Karpas-422 (cell line): Measurements from ENCODE around the gene B4GALNT3. TPM values are rescaled to one million over a fixed set of nuclear protein-coding genes. Genes with fewer than 3 reads are reported as not detected.

Source experiments
- DNase-seq: peaks from one replicate; pipeline ENCODE4 v3.0.0-alpha.2; 2015
- H2AFZ ChIP-seq: fragments of 200-600 bp; sonication (generic); 2 replicates; pipeline ENCODE4 v1.6.1; 2014; ENCODE audit warnings: antibody characterized with exemption, low read length, mixed read lengths
- H3K27ac ChIP-seq: fragments of 200-600 bp; sonication (generic); 2 replicates; pipeline ENCODE4 v1.5.1; 2014; ENCODE audit warnings: mild to moderate bottlenecking, low read length, moderate library complexity
- H3K27me3 ChIP-seq: fragments of 200-600 bp; sonication (generic); 2 replicates; pipeline ENCODE4 v1.6.1; 2014; ENCODE audit warnings: low read length, mixed read lengths
- H3K36me3 ChIP-seq: fragments of 200-600 bp; sonication (generic); 2 replicates; pipeline ENCODE4 v1.6.1; 2014; ENCODE audit warnings: low read length, mixed read lengths; ENCODE audit not compliant: insufficient read depth
- H3K4me1 ChIP-seq: fragments of 200-600 bp; sonication (generic); 2 replicates; pipeline ENCODE4 v1.6.1; 2014; ENCODE audit warnings: mild to moderate bottlenecking, low read length, mixed read lengths
- H3K4me2 ChIP-seq: fragments of 200-600 bp; sonication (generic); 2 replicates; pipeline ENCODE4 v1.6.1; 2014; ENCODE audit warnings: low read length, low read depth, mild to moderate bottlenecking; ENCODE audit not compliant: poor library complexity, severe bottlenecking
- H3K4me3 ChIP-seq: fragments of 200-600 bp; sonication (generic); 2 replicates; pipeline ENCODE4 v1.5.1; 2014; ENCODE audit warnings: mild to moderate bottlenecking, antibody characterized with exemption, low read length, mixed read lengths
- H3K79me2 ChIP-seq: fragments of 200-600 bp; sonication (generic); 2 replicates; pipeline ENCODE4 v1.6.1; 2014; ENCODE audit warnings: mild to moderate bottlenecking, low read length, mixed read lengths
- H3K9ac ChIP-seq: fragments of 200-600 bp; sonication (generic); 2 replicates; pipeline ENCODE4 v1.6.0; 2014; ENCODE audit warnings: low read length
- H3K9me2 ChIP-seq: fragments of 200-600 bp; sonication (generic), shearing (Covaris generic); replicated peaks from 2 replicates; pipeline ENCODE4 v1.6.0; 2014; ENCODE audit warnings: mild to moderate bottlenecking, low read length, moderate library complexity; ENCODE audit not compliant: insufficient read depth
- H3K9me3 ChIP-seq: fragments of 300-700, 200-600 bp; sonication (generic); 2 replicates; pipeline ENCODE4 v1.6.1; 2014; ENCODE audit warnings: low read length, mixed read lengths
- H4K20me1 ChIP-seq: fragments of 200-600 bp; sonication (generic); 2 replicates; pipeline ENCODE4 v1.6.1; 2014; ENCODE audit warnings: mild to moderate bottlenecking, antibody characterized with exemption, low read length, low read depth; ENCODE audit not compliant: insufficient read depth
- total RNA-seq: library from RNA; depleted of rRNA; stranded (reverse); fragments of >200 nt; shearing (Covaris generic); gene quantifications from 2 replicates; pipeline ENCODE4 v1.2.3, GENCODE V29; 2014; ENCODE audit warnings: low replicate concordance

The B4GALNT3 gene
- total RNA-seq, 1 experiment from 2014 or later: 0.30 TPM

DNA sequence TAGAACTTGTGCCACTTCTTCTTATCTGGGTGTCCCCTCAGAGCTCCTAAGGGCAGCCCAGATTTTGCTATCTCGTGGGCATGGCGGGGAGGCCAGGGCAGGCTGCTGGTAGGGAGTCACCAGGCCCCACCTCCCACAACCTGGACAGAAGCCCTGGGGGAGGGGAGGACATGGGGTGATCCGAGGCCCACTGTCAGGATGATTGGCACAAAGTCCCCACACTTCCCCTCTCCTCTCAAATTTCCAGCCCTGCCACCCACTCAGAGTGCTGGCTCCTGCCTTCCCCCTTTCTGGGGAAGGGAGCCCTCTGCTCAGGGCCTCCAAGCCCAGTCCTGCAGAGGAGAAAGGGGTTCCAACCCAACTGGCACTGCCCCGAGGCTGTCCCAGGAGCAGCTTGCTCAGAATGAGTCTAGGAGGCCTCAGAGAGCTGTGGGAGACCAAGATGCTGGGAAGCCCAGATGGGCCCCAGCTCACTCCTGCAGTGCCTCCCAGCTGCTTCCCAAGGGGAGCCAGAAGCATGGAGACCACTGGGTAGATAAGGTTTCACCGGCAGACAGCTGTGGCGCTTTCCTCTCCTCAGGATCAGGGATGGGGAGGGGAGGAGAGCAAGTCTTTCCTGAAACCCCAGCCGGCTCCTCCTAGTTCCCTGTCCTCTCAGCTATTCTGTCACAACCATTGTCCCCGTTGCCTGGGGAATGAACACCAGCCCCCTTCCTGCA, 82.8 kb downstream of the B4GALNT3 start:
- H3K27ac ChIP-seq: no peak overlapping the region
- H3K4me2 ChIP-seq: no peak overlapping the region
- no peaks in the 10 kb centered on the region for H3K36me3 ChIP-seq
- H4K20me1 ChIP-seq: no peaks in the 10 kb centered on the region
- no peak overlapping the region for H3K4me3 ChIP-seq
- H2AFZ ChIP-seq: no peak overlapping the region
- no peaks in the 10 kb centered on the region for H3K79me2 ChIP-seq
- no peak for DNase-seq
- H3K9me2 ChIP-seq: no peaks in the 10 kb centered on the region
- no peaks in the 10 kb centered on the region for H3K9me3 ChIP-seq
- no peak overlapping the region for H3K9ac ChIP-seq
- no peaks in the 10 kb centered on the region for H3K4me1 ChIP-seq
- H3K27me3 ChIP-seq: no peaks in the 10 kb centered on the region

DNA sequence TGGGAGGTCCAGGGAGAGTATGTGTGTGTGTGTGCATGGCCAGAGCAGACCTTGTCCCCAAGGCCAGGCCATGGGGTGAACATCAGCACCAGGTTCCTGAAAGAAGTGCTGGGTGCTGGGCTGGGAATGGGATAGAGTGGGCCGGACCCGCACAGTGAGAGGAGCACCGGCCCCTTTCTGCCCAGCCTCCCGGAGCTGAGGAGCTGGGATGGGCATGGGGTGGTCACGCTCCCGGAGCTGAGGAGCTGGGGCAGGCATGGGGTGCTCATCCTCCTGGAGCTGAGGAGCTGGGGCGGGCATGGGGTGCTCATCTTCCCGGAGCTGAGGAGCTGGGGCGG, 83.3 kb downstream of the B4GALNT3 start:
- DNase-seq: no peak
- Histone ChIP-seq H3K9ac (no peak overlapping the region), H3K9me3 (no peaks in the 10 kb centered on the region), H3K36me3 (no peaks in the 10 kb centered on the region), H3K4me3 (no peak overlapping the region), H3K4me2 (no peak overlapping the region), H3K79me2 (no peaks in the 10 kb centered on the region), H3K27me3 (no peaks in the 10 kb centered on the region), H3K27ac (no peak overlapping the region), H3K9me2 (no peaks in the 10 kb centered on the region), H4K20me1 (no peaks in the 10 kb centered on the region), H2AFZ (no peak overlapping the region), H3K4me1 (no peaks in the 10 kb centered on the region)

DNA sequence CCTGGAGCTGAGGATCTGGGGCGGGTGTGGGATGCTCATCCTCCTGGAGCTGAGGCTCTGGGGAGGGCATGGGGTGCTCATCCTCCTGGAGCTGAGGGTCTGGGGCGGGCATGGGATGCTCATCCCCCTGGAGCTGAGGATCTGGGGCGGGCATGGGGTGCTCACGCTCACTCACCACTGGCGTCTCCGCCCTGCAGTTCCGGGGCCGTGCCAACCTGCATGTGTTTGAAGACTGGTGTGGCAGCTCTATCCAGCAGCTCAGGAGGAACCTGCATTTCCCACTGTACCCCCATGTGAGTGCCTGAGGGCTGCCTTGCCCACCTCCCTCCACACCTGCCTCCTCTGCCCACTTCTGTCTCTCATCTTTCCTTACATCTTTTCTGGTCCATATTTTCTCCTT, 84.4 kb downstream of the B4GALNT3 start:
- Histone ChIP-seq H3K79me2 (no peaks in the 10 kb centered on the region), H3K9me2 (no peaks in the 10 kb centered on the region), H3K4me3 (no peak overlapping the region), H3K27ac (no peak overlapping the region), H3K36me3 (no peaks in the 10 kb centered on the region), H2AFZ (no peak overlapping the region), H4K20me1 (no peaks in the 10 kb centered on the region), H3K27me3 (no peaks in the 10 kb centered on the region), H3K9ac (no peak overlapping the region), H3K9me3 (no peaks in the 10 kb centered on the region), H3K4me2 (no peak overlapping the region), H3K4me1 (no peaks in the 10 kb centered on the region)
- no peak for DNase-seq

DNA sequence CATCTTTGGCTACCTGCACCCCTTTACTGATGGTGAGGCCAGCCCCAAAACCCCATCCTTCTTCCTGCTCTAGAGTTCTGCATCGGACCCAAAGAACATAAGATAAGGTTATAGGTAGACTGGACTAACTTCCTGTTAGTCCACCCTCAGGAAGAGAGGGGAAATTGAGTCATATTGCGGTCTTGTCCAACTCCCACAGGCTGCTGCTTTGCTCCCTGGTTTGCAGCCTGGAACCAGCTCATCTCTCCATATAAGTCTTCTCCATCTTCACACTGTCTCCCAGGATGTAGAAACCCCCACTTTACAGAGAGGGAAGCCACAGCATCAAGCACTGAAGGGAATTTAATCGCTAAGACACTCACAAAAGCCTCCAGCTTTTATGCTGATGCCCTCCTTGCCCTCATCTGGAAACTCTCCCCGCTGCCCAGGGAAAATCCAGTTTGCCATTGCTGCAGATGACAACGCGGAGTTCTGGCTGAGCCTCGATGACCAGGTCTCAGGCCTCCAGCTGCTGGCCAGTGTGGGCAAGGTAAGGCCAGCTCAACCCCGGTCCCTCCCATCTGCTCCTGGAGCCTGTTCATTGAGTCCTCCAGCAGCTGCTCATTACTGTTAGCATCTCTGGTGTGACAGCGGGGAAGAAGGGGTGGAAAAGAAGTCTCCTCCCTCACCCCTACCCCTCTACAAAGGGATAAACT, 85.3 kb downstream of the B4GALNT3 start:
- no peak overlapping the region for H3K27ac ChIP-seq
- H4K20me1 ChIP-seq: no peaks in the 10 kb centered on the region
- no peaks in the 10 kb centered on the region for H3K36me3 ChIP-seq
- H3K9me2 ChIP-seq: no peaks in the 10 kb centered on the region
- H2AFZ ChIP-seq: no peak overlapping the region
- DNase-seq: no peak
- H3K9me3 ChIP-seq: no peaks in the 10 kb centered on the region
- no peak overlapping the region for H3K4me2 ChIP-seq
- H3K4me3 ChIP-seq: no peak overlapping the region
- no peak overlapping the region for H3K9ac ChIP-seq
- H3K27me3 ChIP-seq: no peaks in the 10 kb centered on the region
- H3K4me1 ChIP-seq: no peaks in the 10 kb centered on the region
- no peaks in the 10 kb centered on the region for H3K79me2 ChIP-seq

DNA sequence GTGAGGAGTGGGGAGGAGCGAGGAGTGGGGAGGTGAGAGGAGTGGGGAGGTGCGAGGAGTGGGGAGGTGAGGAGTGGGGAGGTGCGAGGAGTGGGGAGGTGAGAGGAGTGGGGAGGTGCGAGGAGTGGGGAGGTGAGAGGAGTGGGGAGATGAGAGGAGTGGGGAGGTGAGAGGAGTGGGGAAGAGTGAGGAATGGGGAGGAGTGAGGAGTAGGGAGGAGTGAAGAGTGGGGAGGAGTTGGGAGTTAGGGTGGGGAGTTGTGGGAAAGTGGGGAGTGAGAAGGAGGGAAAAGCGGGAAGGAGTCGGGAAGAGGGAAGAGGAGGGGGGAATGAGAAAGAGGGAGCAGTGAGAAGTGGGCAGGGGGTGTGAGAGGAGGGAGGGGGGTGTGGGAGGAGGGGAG, 86.1 kb downstream of the B4GALNT3 start:
- H3K9me2 ChIP-seq: no peaks in the 10 kb centered on the region
- H3K79me2 ChIP-seq: no peaks in the 10 kb centered on the region
- no peaks in the 10 kb centered on the region for H3K36me3 ChIP-seq
- H3K27ac ChIP-seq: no peak overlapping the region
- H3K4me3 ChIP-seq: no peak overlapping the region
- H4K20me1 ChIP-seq: no peaks in the 10 kb centered on the region
- no peak for DNase-seq
- no peaks in the 10 kb centered on the region for H3K27me3 ChIP-seq
- no peak overlapping the region for H3K4me2 ChIP-seq
- H3K9me3 ChIP-seq: no peaks in the 10 kb centered on the region
- H2AFZ ChIP-seq: no peak overlapping the region
- no peaks in the 10 kb centered on the region for H3K4me1 ChIP-seq
- H3K9ac ChIP-seq: no peak overlapping the region

DNA sequence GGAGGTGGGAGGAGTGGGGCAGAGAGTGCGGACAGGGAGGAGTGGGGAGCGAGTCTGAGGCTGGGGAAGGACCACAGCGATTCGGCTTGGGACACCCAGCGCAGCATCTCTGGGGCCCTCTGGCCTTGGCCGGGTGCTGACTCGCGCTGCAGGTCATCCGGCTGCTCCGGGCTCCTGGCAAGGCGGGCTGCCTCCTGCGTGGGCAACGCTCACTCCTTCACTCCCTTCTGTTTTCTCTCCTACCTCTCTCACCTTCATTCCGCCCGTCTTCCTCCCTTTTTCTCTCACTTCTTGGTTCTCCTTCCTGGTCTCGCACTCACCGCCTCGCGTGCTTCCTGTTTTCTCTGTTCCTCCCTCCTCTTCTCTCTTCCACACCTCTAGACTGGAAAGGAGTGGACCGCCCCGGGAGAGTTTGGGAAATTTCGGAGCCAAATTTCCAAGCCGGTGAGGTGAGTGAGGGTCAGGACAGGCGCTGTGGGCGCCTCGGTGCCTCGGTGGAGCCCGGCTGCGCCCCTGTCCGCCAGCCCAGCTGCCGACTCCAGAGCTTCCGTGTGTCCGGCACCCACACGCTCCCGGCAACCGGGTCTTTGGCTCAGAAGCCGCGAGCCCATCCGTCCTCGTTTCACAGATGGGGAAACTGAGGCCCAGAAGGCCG, 86.7 kb downstream of the B4GALNT3 start:
- no peaks in the 10 kb centered on the region for H3K36me3 ChIP-seq
- H3K79me2 ChIP-seq: no peaks in the 10 kb centered on the region
- H4K20me1 ChIP-seq: no peaks in the 10 kb centered on the region
- no peaks in the 10 kb centered on the region for H3K4me1 ChIP-seq
- no peak for DNase-seq
- no peaks in the 10 kb centered on the region for H3K9me3 ChIP-seq
- H3K9ac ChIP-seq: no peak overlapping the region
- H2AFZ ChIP-seq: no peak overlapping the region
- no peak overlapping the region for H3K27ac ChIP-seq
- H3K9me2 ChIP-seq: no peaks in the 10 kb centered on the region
- H3K4me3 ChIP-seq: no peak overlapping the region
- no peaks in the 10 kb centered on the region for H3K27me3 ChIP-seq
- no peak overlapping the region for H3K4me2 ChIP-seq

GRCh38 chr12:546920-547845, 87.4 kb downstream of the B4GALNT3 start:
- Histone ChIP-seq H3K36me3 (no peaks in the 10 kb centered on the region), H3K9me2 (no peaks in the 10 kb centered on the region), H3K79me2 (no peaks in the 10 kb centered on the region), H4K20me1 (no peaks in the 10 kb centered on the region), H3K27me3 (no peaks in the 10 kb centered on the region), H3K4me1 (no peaks in the 10 kb centered on the region), H3K4me3 (no peak overlapping the region), H3K4me2 (no peak overlapping the region), H2AFZ (no peak overlapping the region), H3K9ac (no peak overlapping the region), H3K9me3 (no peaks in the 10 kb centered on the region), H3K27ac (no peak overlapping the region)
- DNase-seq: peak; percentile 88
